OCI-LY7 (cell line): ENCODE measurements around the gene SPTLC2. TPM values are rescaled to one million over a fixed set of nuclear protein-coding genes. Genes with fewer than 3 reads are reported as not detected.

Source experiments
- BruUV-seq: library from RNA; stranded (reverse); fragments of 400-500 nt; replicated peaks from 2 replicates; lab custom pipeline; 2021; lab: Mats Ljungman, UMichigan
- CTCF ChIA-PET: fragments of 300-600 bp; sonication (Branson Sonifier 250); formaldehyde crosslinking; loops from one replicate; lab custom pipeline; 2022; ENCODE audit warnings: antibody characterized with exemption; ENCODE audit not compliant: unreplicated experiment; lab: Charles Lee
- POLR2A ChIA-PET: fragments of 300-600 bp; sonication (Branson Sonifier 250); formaldehyde crosslinking; loops from one replicate; lab custom pipeline; 2022; ENCODE audit warnings: antibody characterized with exemption; lab: Charles Lee
- DNase-seq: peaks from one replicate; pipeline ENCODE4 v3.0.0-alpha.2; 2015; ENCODE audit warnings: low spot score
- H2AFZ ChIP-seq: fragments of 200-600 bp; sonication (generic), shearing (Covaris generic); 2 replicates; pipeline ENCODE4 v1.6.1; 2014; ENCODE audit warnings: mild to moderate bottlenecking, antibody characterized with exemption, low read length, moderate library complexity
- H3K27ac ChIP-seq: fragments of 200-600 bp; sonication (generic); 2 replicates; pipeline ENCODE4 v1.5.1; 2014; ENCODE audit warnings: mixed run types, low read depth, mild to moderate bottlenecking, moderate library complexity, low read length, inconsistent platforms; ENCODE audit not compliant: poor library complexity, severe bottlenecking
- H3K36me3 ChIP-seq: fragments of 200-600 bp; sonication (generic); 2 replicates; pipeline ENCODE4 v1.6.1; 2014; ENCODE audit warnings: mild to moderate bottlenecking, antibody characterized with exemption, low read length, moderate library complexity, mixed read lengths; ENCODE audit not compliant: insufficient read depth
- H3K4me1 ChIP-seq: fragments of 200-600 bp; sonication (generic); 2 replicates; pipeline ENCODE4 v1.5.1; 2014; ENCODE audit warnings: mild to moderate bottlenecking, low read length; ENCODE audit not compliant: insufficient read depth, poor library complexity, severe bottlenecking
- H3K4me2 ChIP-seq: fragments of 200-600 bp; sonication (generic); 2 replicates; pipeline ENCODE4 v1.6.1; 2014; ENCODE audit warnings: mild to moderate bottlenecking, low read length
- H3K4me3 ChIP-seq: fragments of 200-600 bp; sonication (generic); 2 replicates; pipeline ENCODE4 v1.5.1; 2014; ENCODE audit warnings: mild to moderate bottlenecking, low read depth, low read length; ENCODE audit not compliant: poor library complexity, severe bottlenecking
- H3K79me2 ChIP-seq: fragments of 200-600 bp; sonication (generic); 2 replicates; pipeline ENCODE4 v1.6.1; 2016; ENCODE audit warnings: low read depth, mild to moderate bottlenecking, low read length, moderate library complexity, mixed read lengths; ENCODE audit not compliant: insufficient read depth
- H3K9me2 ChIP-seq: fragments of 200-600 bp; sonication (generic); 2 replicates; pipeline ENCODE4 v1.6.1; 2016; ENCODE audit warnings: mild to moderate bottlenecking, low read length, mixed read lengths; ENCODE audit not compliant: insufficient read depth
- H3K9me3 ChIP-seq: fragments of 200-600 bp; sonication (generic); 2 replicates; pipeline ENCODE4 v1.6.1; 2014; ENCODE audit warnings: mild to moderate bottlenecking, mixed run types, low read length, mixed read lengths
- H4K20me1 ChIP-seq: fragments of 200-600 bp; sonication (generic); 2 replicates; pipeline ENCODE4 v1.6.1; 2014; ENCODE audit warnings: mild to moderate bottlenecking, antibody characterized with exemption, low read length, moderate library complexity, mixed read lengths; ENCODE audit not compliant: insufficient read depth
- EZH2phosphoT487 ChIP-seq: fragments of 200-600 bp; sonication (generic); IDR thresholded peaks from 2 replicates; pipeline ENCODE4 v1.6.1; 2018; ENCODE audit warnings: low read depth, borderline replicate concordance, mild to moderate bottlenecking, mixed run types, antibody characterized with exemption, low read length, moderate library complexity, mixed read lengths
- intact Hi-C: fragments of 100-400 bp; cut with micrococcal nuclease; formaldehyde crosslinking; loops from one replicate; pipeline ENCODE4 v1.10.0; 2022; ENCODE audit not compliant: unreplicated experiment
- total RNA-seq, 2 experiments: library from RNA; depleted of rRNA in 1 of 2; stranded (reverse); fragments of >200 nt in 1 of 2; shearing (Covaris generic) in 1 of 2; gene quantifications; 2 replicates each; pipeline ENCODE4 v1.2.3, GENCODE V29; 2014 to 2022
- TF ChIP-seq, protein P1 (sequence below): fragments of 200-600 bp; sonication (generic); conservative IDR thresholded peaks from 2 replicates; pipeline ENCODE4 v1.5.1; 2014; ENCODE audit warnings: mild to moderate bottlenecking, antibody characterized with exemption, low read length, moderate library complexity, mixed read lengths

The SPTLC2 gene
- total RNA-seq, 2 experiments from 2014 or later, result 14.7 to 45.1 TPM

DNA sequence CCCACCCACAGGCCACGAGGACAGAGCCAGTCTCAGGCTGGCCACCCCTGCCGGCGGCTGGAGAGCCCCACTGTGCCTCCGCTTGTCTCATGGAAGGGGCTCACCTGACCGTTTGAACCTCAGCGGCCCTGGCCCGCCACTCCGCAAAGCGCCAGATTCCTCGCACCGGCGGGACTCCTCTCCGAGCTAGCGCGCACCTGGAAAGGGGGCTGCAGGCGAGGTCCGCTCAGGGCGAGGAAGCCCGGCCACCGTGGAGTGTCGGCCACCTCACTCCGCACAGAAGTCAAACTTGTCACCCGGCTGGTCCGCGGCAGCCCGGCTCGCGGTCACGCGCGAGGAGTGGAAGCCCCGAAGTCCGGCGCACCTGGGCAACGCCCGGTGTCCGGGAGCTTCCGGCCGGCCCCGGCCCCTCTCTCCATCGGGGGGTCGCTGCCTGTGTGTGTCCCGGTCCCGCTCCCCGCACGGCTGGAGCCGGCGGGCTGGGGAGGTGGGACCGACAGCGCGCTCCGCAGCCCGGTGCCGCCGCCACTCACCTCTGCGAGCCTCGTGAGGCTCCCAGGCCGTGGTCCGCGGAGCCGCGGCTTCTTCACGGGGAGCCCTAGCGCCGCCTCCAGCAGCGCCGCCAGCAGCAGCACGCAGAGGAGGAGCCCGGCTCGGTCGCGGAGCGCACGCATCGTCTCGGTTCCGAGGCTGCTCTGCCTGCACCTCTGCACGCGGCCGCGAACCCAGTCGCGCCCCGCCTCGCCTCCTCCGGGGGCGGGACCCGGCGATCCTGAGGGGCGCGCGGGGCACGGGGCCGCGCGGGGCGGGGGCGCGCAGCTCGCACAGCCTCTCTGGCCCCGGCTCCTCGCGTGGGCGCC is 118.1 kb downstream of the SPTLC2 start, which contains the start of gene ISM2:
TSS of gene ISM2 (minus strand) at position 697 of the 860 bp plus-strand sequence. CDS start at position 674, 23 bp downstream.
- H3K36me3 ChIP-seq, result no peaks in the 10 kb centered on the region
- peak within 1 kb of the TSS; percentile 54; the same call in 1 of the 2 replicates for H3K4me2 ChIP-seq
- H3K9me2 ChIP-seq, result no peaks in the 10 kb centered on the region
- peak within 1 kb of the TSS; percentile 22 for H3K4me3 ChIP-seq
- no peak for TF ChIP-seq EZH2phosphoT487
- TF ChIP-seq, protein P1, sequence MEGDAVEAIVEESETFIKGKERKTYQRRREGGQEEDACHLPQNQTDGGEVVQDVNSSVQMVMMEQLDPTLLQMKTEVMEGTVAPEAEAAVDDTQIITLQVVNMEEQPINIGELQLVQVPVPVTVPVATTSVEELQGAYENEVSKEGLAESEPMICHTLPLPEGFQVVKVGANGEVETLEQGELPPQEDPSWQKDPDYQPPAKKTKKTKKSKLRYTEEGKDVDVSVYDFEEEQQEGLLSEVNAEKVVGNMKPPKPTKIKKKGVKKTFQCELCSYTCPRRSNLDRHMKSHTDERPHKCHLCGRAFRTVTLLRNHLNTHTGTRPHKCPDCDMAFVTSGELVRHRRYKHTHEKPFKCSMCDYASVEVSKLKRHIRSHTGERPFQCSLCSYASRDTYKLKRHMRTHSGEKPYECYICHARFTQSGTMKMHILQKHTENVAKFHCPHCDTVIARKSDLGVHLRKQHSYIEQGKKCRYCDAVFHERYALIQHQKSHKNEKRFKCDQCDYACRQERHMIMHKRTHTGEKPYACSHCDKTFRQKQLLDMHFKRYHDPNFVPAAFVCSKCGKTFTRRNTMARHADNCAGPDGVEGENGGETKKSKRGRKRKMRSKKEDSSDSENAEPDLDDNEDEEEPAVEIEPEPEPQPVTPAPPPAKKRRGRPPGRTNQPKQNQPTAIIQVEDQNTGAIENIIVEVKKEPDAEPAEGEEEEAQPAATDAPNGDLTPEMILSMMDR, result no peak
- intact Hi-C loops, result no loop called here
- no TSS peak for BruUV-seq
- POLR2A ChIA-PET, result no interaction called here
- DNase-seq, result no peak
- H3K27ac ChIP-seq, result no peak within 1 kb of the TSS
- H2AFZ ChIP-seq, result no peak within 1 kb of the TSS
- H3K79me2 ChIP-seq, result no peaks in the 10 kb centered on the region
- H3K4me1 ChIP-seq, result peaks cover 15% of the 10 kb centered on the region
- CTCF ChIA-PET, result no interaction called here
- H4K20me1 ChIP-seq, result no peaks in the 10 kb centered on the region
- no peaks in the 10 kb centered on the region for H3K9me3 ChIP-seq

DNA sequence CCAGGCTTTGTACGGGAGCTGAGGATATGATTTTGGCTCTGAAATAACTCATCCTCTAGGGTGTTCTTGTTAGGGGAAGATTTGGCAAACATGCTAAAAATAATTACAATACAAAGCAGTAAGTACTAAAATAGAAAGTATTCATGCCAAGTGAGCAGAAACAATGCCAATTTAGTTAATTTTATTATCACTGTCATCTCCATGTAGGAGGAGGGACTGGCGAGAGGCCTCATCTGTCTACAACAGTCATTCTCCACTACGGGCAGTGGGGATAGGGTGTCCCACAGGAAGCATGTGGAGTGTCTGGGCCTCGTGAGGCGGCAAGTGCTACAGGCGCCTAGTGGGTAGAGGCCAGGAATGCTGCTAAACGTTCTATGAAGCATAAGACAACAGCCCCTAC is 121.1 kb downstream of the SPTLC2 start:
- no peak for TF ChIP-seq EZH2phosphoT487
- Histone ChIP-seq H2AFZ (no peak overlapping the region), H3K9me2 (no peaks in the 10 kb centered on the region), H3K9me3 (no peaks in the 10 kb centered on the region), H3K4me1 (peaks cover 15% of the 10 kb centered on the region), H3K27ac (no peak overlapping the region), H3K4me2 (no peak overlapping the region), H3K36me3 (no peaks in the 10 kb centered on the region), H4K20me1 (no peaks in the 10 kb centered on the region), H3K79me2 (no peaks in the 10 kb centered on the region), H3K4me3 (no peak overlapping the region)
- no TSS peak for BruUV-seq
- ChIA-PET POLR2A (interaction anchor here (0.6 kb wide), 1 partner anchor 474 kb away, joined by 3 read pairs; no protein-coding TSS in a partner anchor), CTCF (interaction anchor here (0.7 kb wide), 1 partner anchor 48 kb away, joined by 4 read pairs; no protein-coding TSS in a partner anchor)
- DNase-seq, result no peak
- intact Hi-C loops, result no loop called here

DNA sequence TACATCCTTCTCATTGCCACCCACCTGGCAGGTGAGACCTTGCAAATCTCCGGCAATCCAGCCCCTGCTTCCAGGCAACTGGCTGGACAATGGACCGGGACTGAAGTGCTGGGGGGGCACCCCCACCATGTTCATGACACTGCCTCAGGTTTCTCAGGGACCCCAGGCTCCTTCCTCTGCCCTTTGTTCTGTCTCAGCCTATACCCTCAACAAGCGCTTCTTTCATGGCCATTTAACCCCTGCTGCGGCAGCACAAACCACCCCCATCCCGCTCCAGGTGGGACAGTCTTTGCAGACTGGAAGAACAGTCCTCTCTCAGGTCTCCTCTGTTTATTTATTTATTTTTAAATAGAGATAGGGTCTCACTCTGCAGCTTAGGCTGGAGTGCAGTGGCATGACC is 125.4 kb downstream of the SPTLC2 start:
- H4K20me1 ChIP-seq, result no peaks in the 10 kb centered on the region
- no peak overlapping the region for H3K4me3 ChIP-seq
- no TSS peak for BruUV-seq
- ChIA-PET POLR2A (no interaction called here), CTCF (no interaction called here)
- H3K4me1 ChIP-seq, result no peaks in the 10 kb centered on the region
- H3K27ac ChIP-seq, result no peak overlapping the region
- intact Hi-C loops, result no loop called here
- H3K79me2 ChIP-seq, result no peaks in the 10 kb centered on the region
- no peaks in the 10 kb centered on the region for H3K9me3 ChIP-seq
- no peak overlapping the region for H2AFZ ChIP-seq
- no peaks in the 10 kb centered on the region for H3K36me3 ChIP-seq
- H3K9me2 ChIP-seq, result no peaks in the 10 kb centered on the region
- no peak for DNase-seq
- TF ChIP-seq, protein P1, result no peak
- no peak for TF ChIP-seq EZH2phosphoT487
- H3K4me2 ChIP-seq, result no peak overlapping the region
